Lower leg skin (tissue), 4 donors: ENCODE measurements around the gene ASPDH. TPM values are rescaled to one million over a fixed set of nuclear protein-coding genes. Genes with fewer than 3 reads are reported as not detected.

Experiments
- DNase-seq, 2 donors: peaks; one replicate each; pipeline ENCODE4 v3.0.0-alpha.2; 2019; ENCODE audit warnings: low spot score in 2 of 2
- H3K4me3 ChIP-seq: fragments of 200-600 bp; sonication (generic); 2 replicates; pipeline ENCODE4 v1.5.1; 2017; ENCODE audit warnings: mild to moderate bottlenecking, low read depth; ENCODE audit not compliant: poor library complexity, severe bottlenecking
- POLR2A ChIP-seq, 2 donors: fragments of 450-650 bp; IDR thresholded peaks; one replicate each; pipeline ENCODE4 v1.6.1; 2016 to 2017; ENCODE audit warnings: antibody characterized with exemption in 2 of 2, mild to moderate bottlenecking in 1 of 2, moderate library complexity in 1 of 2
- WGBS, 2 donors: methylation state at CpG; one replicate each; pipeline ENCODE4 v1.1.5; 2018; 5-methylcytosine and 5-hydroxymethylcytosine counted together
- intact Hi-C: fragments of 100-400 bp; cut with DNase I; formaldehyde crosslinking; loops from one replicate; pipeline ENCODE4 v1.15.0; 2023; ENCODE audit warnings: low total_unique reads
- total RNA-seq, 4 donors: library from RNA; depleted of rRNA; stranded (reverse); fragments of >200 nt; gene quantifications; one replicate each; pipeline ENCODE4 v1.1.0, GENCODE V29; 2016
- TF ChIP-seq, protein P1 (sequence below), 3 donors: fragments of 450-650 bp; IDR thresholded peaks; one replicate each; pipeline ENCODE4 v1.5.1; 2016; ENCODE audit warnings: antibody characterized with exemption in 3 of 3, mild to moderate bottlenecking in 3 of 3, moderate library complexity in 2 of 3

ASPDH gene
- total RNA-seq, 4 donors from 2014 or later: not detected

DNA sequence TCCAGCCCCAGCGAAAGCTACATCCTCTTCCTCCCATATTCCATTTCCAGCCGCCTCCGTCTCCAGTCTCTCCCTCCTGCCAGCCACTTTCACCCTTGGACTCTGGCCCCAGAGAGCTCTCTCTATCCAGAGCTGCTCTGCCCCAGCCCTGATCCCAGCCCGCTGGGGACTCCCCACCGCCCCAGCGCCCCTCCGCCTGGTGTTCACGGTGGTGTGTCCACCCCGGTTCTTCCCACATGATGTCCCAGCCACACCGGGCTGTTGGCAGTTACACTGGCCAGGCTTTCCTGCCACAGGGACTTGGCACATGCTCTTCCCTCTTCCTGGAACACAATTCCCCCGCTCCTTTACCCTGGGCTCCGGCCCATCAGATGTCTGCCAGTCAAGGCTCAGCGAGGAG lies 48.7 kb downstream of the ASPDH start:
- H3K4me3 ChIP-seq: no peak overlapping the region
- 85 to 91% methylated on average over 13 of the region's 13 CpGs for WGBS, 2 donors
- intact Hi-C loops: loop anchor here (5.0 kb wide), 1 partner anchor 98 kb away; the partner anchor contains the start of gene NAPSA
- TF ChIP-seq, protein P1, sequence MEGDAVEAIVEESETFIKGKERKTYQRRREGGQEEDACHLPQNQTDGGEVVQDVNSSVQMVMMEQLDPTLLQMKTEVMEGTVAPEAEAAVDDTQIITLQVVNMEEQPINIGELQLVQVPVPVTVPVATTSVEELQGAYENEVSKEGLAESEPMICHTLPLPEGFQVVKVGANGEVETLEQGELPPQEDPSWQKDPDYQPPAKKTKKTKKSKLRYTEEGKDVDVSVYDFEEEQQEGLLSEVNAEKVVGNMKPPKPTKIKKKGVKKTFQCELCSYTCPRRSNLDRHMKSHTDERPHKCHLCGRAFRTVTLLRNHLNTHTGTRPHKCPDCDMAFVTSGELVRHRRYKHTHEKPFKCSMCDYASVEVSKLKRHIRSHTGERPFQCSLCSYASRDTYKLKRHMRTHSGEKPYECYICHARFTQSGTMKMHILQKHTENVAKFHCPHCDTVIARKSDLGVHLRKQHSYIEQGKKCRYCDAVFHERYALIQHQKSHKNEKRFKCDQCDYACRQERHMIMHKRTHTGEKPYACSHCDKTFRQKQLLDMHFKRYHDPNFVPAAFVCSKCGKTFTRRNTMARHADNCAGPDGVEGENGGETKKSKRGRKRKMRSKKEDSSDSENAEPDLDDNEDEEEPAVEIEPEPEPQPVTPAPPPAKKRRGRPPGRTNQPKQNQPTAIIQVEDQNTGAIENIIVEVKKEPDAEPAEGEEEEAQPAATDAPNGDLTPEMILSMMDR (IDR thresholded peaks at IDR 0.05): no peak
- TF ChIP-seq POLR2A (IDR thresholded peaks at IDR 0.05): no peak
- DNase-seq: no peak

DNA sequence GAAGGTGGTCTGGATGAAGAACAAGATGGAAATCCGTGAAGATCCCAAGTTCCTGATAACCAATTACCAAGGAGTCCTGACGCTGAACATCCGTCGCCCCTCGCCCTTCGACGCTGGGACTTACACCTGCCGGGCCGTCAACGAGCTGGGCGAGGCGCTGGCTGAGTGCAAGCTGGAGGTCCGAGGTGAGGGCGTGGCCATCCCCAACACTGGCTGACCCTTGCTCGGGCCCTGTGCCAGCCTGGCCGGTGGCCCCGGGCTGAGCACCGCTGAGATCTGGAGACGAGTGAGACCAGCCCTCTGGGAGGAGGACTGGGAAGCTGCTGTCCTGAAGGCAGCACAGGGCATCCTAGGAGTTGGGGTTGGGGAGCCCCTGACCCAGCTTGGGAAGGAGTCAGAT lies 49.4 kb downstream of the ASPDH start:
- WGBS, 2 donors: 83 to 87% methylated on average over 19 of the region's 19 CpGs
- TF ChIP-seq, protein P1 (IDR thresholded peaks at IDR 0.05): no peak
- TF ChIP-seq POLR2A (IDR thresholded peaks at IDR 0.05): no peak
- no peak for DNase-seq
- H3K4me3 ChIP-seq: no peak overlapping the region
- intact Hi-C loops: loop anchor here (5.0 kb wide), 1 partner anchor 97 kb away; the partner anchor contains the start of gene NAPSA

DNA sequence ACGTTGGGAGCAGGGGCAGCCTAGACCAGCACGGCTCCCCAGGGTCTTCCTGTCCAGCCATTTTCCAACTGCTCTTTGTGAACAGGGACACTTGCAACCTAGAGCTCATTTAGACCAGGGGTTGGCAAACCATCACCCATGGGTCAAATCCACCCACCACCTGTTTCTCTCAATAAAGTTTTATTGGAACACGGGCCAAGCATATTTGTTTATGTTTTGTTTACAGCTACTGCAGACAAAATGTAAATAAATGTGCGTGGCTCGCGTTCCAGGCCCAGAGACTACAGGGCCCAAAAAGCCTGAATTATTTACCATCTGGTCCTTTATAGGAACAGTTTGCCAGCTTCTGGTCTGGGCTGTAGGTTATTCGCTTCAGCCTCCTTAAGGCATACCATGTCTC lies 50.7 kb downstream of the ASPDH start:
- no peak overlapping the region for H3K4me3 ChIP-seq
- WGBS, 2 donors: 76% methylated on average over 7 of the region's 7 CpGs
- DNase-seq: no peak
- TF ChIP-seq, protein P1 (IDR thresholded peaks at IDR 0.05): no peak
- TF ChIP-seq POLR2A (IDR thresholded peaks at IDR 0.05): no peak
- intact Hi-C loops: loop anchor here (5.0 kb wide), 1 partner anchor 96 kb away; the partner anchor contains the start of gene NAPSA

Other genes starting within 250 kb of the ASPDH start
- 1 to 10 TPM in 3 of 4 donors, under 1 TPM in 1; 0.53 to 2.0 (median 1.7) TPM for gene KCNC3, start 184.5 kb downstream of the ASPDH start, total RNA-seq
- gene NAPSA, start 148.3 kb downstream of the ASPDH start, total RNA-seq: 1 to 10 TPM in 3 of 4 donors, under 1 TPM in 1; 0.51 to 5.9 (median 2.6) TPM
- gene NR1H2, start 137.5 kb downstream of the ASPDH start, total RNA-seq: 100 to 1,000 TPM in 3 of 4 donors, 10 to 100 TPM in 1; 83.1 to 112 (median 103) TPM
- gene POLD1, start 129.6 kb downstream of the ASPDH start, total RNA-seq: 10 to 100 TPM; 16.8 to 26.6 (median 20.0) TPM
- not detected for gene SPIB, start 95.0 kb downstream of the ASPDH start, total RNA-seq
- gene MYBPC2, start 81.0 kb downstream of the ASPDH start, total RNA-seq: 1 to 10 TPM in 1 of 4 donors, under 1 TPM in 2, not detected in 1; 0.05 to 1.3 (median 0.15) TPM
- gene EMC10, start 37.4 kb downstream of the ASPDH start, total RNA-seq: 10 to 100 TPM; 35.1 to 93.5 (median 67.5) TPM
- gene GARIN5A, start 37.1 kb downstream of the ASPDH start, total RNA-seq: 1 to 10 TPM; 1.7 to 5.9 (median 3.3) TPM
- gene JOSD2, start 2.7 kb downstream of the ASPDH start, total RNA-seq: 10 to 100 TPM in 3 of 4 donors, 1 to 10 TPM in 1; 8.5 to 25.0 (median 21.2) TPM
- gene LRRC4B, start 54.5 kb upstream of the ASPDH start, total RNA-seq: 1 to 10 TPM in 1 of 4 donors, under 1 TPM in 3; 0.23 to 1.8 (median 0.35) TPM
- gene SYT3, start 126.0 kb upstream of the ASPDH start, total RNA-seq: under 1 TPM in 3 of 4 donors, not detected in 1; 0.29 to 0.49 (median 0.42) TPM
- 1 to 10 TPM in 1 of 4 donors, under 1 TPM in 1, not detected in 2; 0.91 to 1.4 TPM for gene C19orf81, start 135.5 kb upstream of the ASPDH start, total RNA-seq
- gene SHANK1, start 205.9 kb upstream of the ASPDH start, total RNA-seq: 1 to 10 TPM in 2 of 4 donors, under 1 TPM in 2; 0.30 to 1.6 (median 0.67) TPM
- 10 to 100 TPM in 2 of 4 donors, 1 to 10 TPM in 2; 9.5 to 19.2 (median 11.9) TPM for gene CLEC11A, start 209.5 kb upstream of the ASPDH start, total RNA-seq